Lower leg skin (tissue), 3 donors: ENCODE measurements around the gene DOK6.

Source experiments
- CTCF ChIP-seq, 3 donors: fragments of 450-650 bp; IDR thresholded peaks; one replicate each; pipeline ENCODE4 v1.5.1; 2016; ENCODE audit warnings: antibody characterized with exemption in 3 of 3, mild to moderate bottlenecking in 3 of 3, moderate library complexity in 2 of 3
- POLR2A ChIP-seq, 2 donors: fragments of 450-650 bp; IDR thresholded peaks; one replicate each; pipeline ENCODE4 v1.6.1; 2016 to 2017; ENCODE audit warnings: antibody characterized with exemption in 2 of 2, mild to moderate bottlenecking in 1 of 2, moderate library complexity in 1 of 2

DNA sequence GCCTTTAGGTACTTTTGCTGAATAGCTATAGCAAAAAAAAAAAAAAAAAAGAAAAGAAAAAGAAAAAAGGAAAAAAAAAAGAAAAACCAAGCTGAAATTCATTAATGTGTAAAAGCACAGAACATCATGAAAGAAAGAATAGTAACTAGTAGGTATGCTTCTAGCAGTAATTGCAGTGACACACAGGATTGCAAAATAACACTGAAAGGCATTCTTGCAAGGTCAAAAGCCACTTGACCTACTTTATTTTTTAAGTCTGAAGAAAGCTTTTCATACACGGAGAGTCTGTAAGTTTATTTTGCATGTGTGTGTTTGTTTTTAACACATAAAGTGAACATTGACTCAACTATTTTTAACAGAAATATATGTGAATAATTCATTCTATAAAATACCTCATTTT is 54.4 kb downstream of the DOK6 start:
- TF ChIP-seq CTCF (IDR thresholded peaks at IDR 0.05) = no peak
- no peak for TF ChIP-seq POLR2A (IDR thresholded peaks at IDR 0.05)
